ENCODE data around the gene FHL2. TPM values are rescaled to one million over a fixed set of nuclear protein-coding genes. Genes with fewer than 3 reads are reported as not detected.
A peak's percentile ranks its signal among the peaks of the same experiment; 100 is the strongest.
"Not testable (repeated sequence)": the region's sequence is repeated elsewhere in the genome, so short reads cannot be mapped to it uniquely, and the experiment has no call there.

The FHL2 gene
- total RNA-seq, 1 experiment from 2014 or later = 198 TPM

DNA sequence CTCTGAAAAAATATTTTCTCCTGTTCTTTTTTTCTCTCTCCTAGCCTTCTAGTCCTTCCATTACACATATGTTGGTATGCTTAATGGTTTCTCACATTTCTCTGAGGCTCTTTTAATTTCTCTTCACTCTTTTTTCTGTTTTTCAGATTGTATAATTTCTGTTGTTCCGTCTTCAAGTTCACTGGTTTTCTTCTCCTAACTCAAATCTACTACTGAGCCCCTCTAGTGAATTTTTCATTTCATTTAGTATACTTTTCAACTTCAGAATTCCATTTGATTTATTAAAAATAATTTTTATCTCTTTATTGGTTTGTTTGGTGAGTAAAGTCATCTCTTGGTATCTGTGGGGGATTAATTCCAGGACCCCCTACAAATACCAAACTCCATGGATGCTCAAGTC, 41.7 kb downstream of the FHL2 start:
- no peak for DNase-seq (ENCODE audit: low read depth)

DNA sequence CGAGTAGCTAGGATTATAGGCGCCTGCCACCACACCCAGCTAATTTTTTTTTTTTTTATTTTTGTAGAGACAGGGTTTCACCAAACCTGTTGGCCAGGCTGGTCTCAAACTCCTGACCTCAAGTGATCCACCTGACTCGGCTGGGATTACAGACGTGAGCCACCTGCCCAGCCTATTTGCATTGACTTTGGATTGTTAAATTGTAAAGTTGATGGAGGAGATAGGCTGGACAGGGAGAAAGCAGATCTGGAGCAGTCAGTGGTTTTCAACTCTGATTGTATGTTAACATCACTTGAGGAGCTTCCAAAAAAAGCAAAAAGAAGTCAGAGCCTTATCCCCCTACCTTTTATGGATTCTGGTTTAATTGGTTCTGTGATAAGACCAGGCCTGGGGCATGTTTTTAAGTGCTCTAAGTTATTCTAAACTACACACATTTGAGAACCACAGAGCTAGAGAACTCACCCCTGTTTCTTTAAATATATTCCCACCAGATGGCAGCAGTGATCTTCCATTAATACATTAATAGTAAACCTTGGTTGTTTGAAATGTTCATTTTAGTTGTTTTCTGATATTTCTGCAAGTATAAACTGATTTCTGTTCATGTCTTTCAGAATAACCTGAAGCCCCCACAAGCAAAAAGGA, 54.0 kb downstream of the FHL2 start:
- no peak for DNase-seq (ENCODE audit: low read depth)

- DNase-seq (ENCODE audit: low read depth) = no peak
Observed at GRCh38 chr2:105339414-105339813, 59.4 kb downstream of the FHL2 start.

DNA sequence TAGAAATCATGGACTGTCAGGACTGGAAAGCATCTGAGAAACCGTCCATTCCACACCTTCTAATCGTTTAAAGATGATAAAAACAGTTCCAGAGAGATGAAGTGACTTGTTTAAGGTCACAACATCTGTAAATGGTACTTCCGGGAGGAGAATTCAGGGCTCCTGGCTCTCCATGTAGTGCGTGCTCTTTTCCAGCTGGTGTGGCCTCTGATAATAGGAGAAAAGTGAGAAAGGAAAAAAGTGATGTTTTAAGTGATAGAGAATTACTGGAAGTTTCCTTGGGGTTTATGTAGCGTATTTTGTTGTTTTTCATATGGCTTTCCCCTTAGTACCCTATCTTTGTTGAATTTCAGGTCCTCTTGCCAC, 60.8 kb downstream of the FHL2 start:
- no peak for DNase-seq (ENCODE audit: low read depth)

GRCh38 chr2:105337122-105338019, 61.5 kb downstream of the FHL2 start, which contains the start of gene C2orf49:
Gene C2orf49 (plus strand): TSS chr2:105337540. CDS start chr2:105337588, 48 bp downstream.
- DNase-seq (ENCODE audit: low read depth) = peak; percentile 82

DNA sequence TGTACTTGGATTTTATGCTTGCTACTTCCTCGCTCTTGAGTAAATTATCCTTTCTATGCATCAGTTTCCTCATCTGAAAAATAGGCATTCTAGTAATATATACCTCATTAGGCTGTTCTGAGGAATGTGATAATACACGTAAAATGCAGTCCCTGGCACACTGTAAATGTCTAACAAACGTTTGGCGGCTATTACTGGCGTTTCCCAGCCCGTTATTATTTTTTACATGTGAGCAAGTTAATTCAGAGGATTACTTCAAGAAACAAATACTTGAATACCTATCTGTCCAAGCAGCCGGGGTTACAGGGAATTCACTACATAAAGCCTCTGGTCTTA, 62.1 kb downstream of the FHL2 start:
- no peak for DNase-seq (ENCODE audit: low read depth)

- DNase-seq (ENCODE audit: low read depth) = no peak
Observed at GRCh38 chr2:105335469-105335868, 63.4 kb downstream of the FHL2 start.

- DNase-seq (ENCODE audit: low read depth) = no peak
Observed at GRCh38 chr2:105334211-105334610, 64.6 kb downstream of the FHL2 start.

DNA sequence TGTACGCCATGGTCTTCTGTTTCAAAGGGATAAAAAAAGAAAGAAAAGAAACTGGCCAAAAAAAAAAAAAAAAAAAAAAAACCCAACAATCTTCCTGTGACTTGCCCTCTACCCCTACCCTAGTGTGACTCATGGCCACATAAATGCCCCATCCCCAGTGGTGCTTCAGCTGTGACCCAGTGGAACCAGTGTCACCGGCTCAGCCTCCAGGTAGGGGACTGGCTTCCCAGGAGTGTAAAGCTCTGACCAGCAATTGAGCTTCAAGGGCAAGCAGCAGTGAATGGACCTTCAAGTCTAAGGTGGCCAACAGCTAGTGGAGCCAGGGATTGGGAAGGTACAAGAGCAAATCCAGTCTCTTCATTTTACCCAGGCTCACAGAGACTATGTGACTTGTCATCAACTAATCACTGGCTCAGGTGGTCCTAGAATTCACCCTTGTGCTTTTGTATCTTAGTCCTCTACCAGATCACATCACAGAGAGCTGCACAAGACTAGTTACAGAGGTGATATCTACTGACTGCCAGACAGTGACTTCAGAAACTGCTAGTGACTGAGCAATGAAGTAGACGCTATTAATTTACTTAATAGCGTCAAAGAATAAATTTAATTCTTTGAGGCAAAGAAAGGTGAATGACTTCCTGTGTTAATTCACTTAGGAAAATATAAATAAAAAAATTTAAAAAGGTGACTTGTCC, 68.0 kb downstream of the FHL2 start:
- no peak for DNase-seq (ENCODE audit: low read depth)

DNA sequence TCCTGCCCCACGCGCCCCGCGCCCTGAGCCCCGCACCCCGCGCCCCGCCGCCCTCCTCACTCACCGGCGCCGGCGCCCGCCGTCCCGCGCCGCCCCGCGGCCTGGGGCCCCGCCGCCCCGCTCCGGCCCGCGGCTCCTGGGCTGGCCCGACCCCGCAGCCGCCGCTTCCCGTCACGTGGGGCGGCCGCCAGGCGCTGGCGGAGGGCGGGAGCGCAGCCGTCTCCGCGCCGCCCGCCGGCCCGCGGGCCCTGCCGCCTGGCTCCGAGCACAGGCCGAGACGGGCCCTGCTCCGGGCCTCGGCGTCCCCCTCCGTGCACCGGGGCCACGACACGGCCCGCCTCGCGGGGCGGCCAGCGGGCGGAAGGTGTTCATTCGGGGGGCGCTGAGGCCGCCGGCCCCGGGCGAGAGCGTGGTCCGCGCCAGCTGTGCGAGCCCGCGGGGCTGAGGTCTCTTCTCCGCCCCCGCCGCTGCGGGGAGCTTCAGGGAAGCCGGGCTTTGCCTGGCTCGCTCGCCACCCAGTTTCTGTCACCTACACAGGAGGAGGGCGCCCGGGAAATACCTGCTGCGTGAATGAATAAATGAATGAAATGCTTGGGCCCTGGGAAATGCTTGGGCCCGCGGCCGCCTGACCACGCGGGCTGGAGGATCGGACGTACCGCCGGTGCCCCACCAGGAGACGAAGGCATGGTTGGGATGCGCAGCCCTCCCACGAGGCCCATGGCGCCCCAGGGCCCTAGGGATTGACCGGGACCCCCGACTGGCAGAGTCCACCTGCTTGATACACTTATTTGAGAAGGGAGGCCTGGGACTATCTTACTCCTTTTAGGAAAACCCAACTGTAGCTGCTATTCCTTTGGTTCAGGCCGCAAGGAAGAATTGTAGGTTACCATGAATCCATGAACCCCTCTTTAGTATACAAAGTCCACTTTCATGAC, 69.0 kb downstream of the FHL2 start, which contains the start of gene TGFBRAP1:
Gene TGFBRAP1 (minus strand): TSS at position 175 of the 935 bp plus-strand sequence. CDS start 21,434 bp downstream, outside the sequence.
- DNase-seq (ENCODE audit: low read depth) = peak; percentile 40

GRCh38 chr2:105329197-105329554, 69.7 kb downstream of the FHL2 start:
- DNase-seq (ENCODE audit: low read depth) = no peak

DNA sequence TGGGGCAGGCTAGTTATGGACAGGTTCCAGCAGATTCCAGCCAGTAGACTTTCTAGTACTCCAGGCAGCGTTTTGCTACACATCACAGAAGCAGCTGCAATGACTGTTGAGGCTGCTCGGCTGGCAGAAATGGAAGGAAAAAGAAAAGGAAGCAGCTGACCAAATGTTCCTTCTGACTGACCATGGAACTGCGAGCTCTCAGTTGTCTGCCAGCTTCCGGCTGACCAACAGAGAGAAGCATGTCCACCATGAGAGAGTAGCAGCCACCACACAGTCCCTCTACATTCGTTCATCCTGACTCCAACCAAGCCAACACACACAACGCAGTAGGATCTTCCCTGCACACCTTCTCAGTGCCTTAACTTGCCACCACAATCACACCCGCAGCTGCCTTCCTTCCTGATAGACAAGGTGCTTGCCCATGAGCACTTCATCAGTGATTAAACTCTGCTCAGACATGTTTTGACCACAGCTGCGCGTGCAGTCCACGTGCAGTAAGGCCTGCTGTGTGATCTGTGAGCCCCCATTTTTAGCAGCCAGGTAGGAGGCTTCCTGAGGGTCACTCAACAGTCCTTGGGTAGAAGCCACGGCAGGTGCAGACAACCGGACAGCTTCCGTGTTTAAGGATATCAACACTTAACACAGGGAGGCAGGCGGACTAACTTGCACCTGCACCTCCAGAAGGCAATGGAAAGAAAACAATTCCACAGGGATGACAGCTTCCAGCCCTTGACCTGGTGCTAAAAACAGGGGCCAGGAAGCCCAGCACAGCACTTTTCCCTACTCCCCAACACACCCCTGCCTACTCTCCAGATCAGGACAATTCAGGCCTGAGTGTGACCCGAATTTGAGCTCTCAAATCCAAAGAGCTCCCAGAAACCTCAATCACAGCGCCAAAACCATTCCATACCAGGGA, 70.3 kb downstream of the FHL2 start:
- DNase-seq (ENCODE audit: low read depth) = peak; percentile 42

- DNase-seq (ENCODE audit: low read depth) = no peak
Observed at GRCh38 chr2:105327690-105328089, 71.2 kb downstream of the FHL2 start.

GRCh38 chr2:105327271-105327670, 71.6 kb downstream of the FHL2 start:
- not testable (repeated sequence) for DNase-seq (ENCODE audit: low read depth)

GRCh38 chr2:105325389-105325963, 73.4 kb downstream of the FHL2 start:
- no peak for DNase-seq (ENCODE audit: low read depth)

DNA sequence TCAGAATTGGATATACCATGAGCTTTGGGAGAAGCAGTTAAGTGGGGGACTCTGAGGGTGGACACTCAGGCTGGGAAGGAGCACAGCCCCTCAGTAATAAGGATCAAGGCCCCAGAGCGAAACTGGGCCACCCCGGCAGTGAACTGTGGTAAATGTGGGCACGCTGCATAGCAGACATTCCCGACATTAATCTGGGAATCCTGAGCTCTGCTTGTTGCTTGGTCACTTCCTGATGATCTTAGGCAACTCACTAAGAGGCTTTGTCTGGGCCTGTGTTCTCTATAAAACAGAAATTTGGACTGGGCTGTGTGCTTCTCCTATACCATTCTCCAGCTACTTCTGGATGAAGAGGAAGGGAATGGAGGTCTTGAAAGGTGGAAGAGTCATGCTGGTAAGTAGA, 74.1 kb downstream of the FHL2 start:
- DNase-seq (ENCODE audit: low read depth) = peak; percentile 58

GRCh38 chr2:105324101-105324500, 74.8 kb downstream of the FHL2 start:
- no peak for DNase-seq (ENCODE audit: low read depth)

- DNase-seq (ENCODE audit: low read depth) = no peak
Observed at GRCh38 chr2:105323111-105323510, 75.7 kb downstream of the FHL2 start.

GRCh38 chr2:105321875-105322646, 76.8 kb downstream of the FHL2 start:
- no peak for DNase-seq (ENCODE audit: low read depth)
